Islet precursor cell (in vitro differentiated cells): Measurements from ENCODE around the gene GLP2R.

Experiments
- DNase-seq: peaks from one replicate; pipeline ENCODE4 v3.0.0-alpha.2; 2018

GLP2R gene

GRCh38 chr17:9814337-9814945 is 11.3 kb upstream of the GLP2R start:
- no peak for DNase-seq

- no peak for DNase-seq
Observed at GRCh38 chr17:9816472-9816871, 9.3 kb upstream of the GLP2R start.

GRCh38 chr17:9817086-9817485 is 8.6 kb upstream of the GLP2R start:
- DNase-seq = peak; percentile 86

GRCh38 chr17:9818760-9819159 is 7.0 kb upstream of the GLP2R start:
- no peak for DNase-seq

GRCh38 chr17:9820448-9820847 is 5.3 kb upstream of the GLP2R start:
- DNase-seq = no peak

- DNase-seq = no peak
Observed at GRCh38 chr17:9821921-9822320, 3.8 kb upstream of the GLP2R start, which contains the start of gene GSG1L2. TSS of gene GSG1L2 (minus strand) at chr17:9822079. CDS start at chr17:9822071, 8 bp downstream.

- no peak for DNase-seq
Observed at GRCh38 chr17:9824094-9824493, 1.6 kb upstream of the GLP2R start.

GRCh38 chr17:9824797-9825338 is 856 bp upstream of the GLP2R start:
- DNase-seq = no peak

GRCh38 chr17:9828296-9829295 is 2.9 kb downstream of the GLP2R start:
- peak; percentile 55 for DNase-seq

GRCh38 chr17:9829343-9829742 is 3.6 kb downstream of the GLP2R start:
- DNase-seq = no peak

- no peak for DNase-seq
Observed at GRCh38 chr17:9830711-9831110, 5.0 kb downstream of the GLP2R start.

GRCh38 chr17:9833922-9834321 is 8.2 kb downstream of the GLP2R start:
- DNase-seq = no peak

- DNase-seq = peak; percentile 43
Observed at GRCh38 chr17:9837551-9838471, 12.1 kb downstream of the GLP2R start.

- DNase-seq = peak; percentile 67
Observed at GRCh38 chr17:9839433-9839832, 13.7 kb downstream of the GLP2R start.

GRCh38 chr17:9842057-9842758 is 16.5 kb downstream of the GLP2R start:
- DNase-seq = no peak

GRCh38 chr17:9843152-9844010 is 17.7 kb downstream of the GLP2R start:
- peak; percentile 41 for DNase-seq

GRCh38 chr17:9844153-9844552 is 18.4 kb downstream of the GLP2R start:
- peak; percentile 42 for DNase-seq

- peak; percentile 24 for DNase-seq
Observed at GRCh38 chr17:9845306-9845705, 19.6 kb downstream of the GLP2R start.

- peak; percentile 5 for DNase-seq
Observed at GRCh38 chr17:9850151-9850550, 24.4 kb downstream of the GLP2R start.

GRCh38 chr17:9854255-9854654 is 28.5 kb downstream of the GLP2R start:
- DNase-seq = peak; percentile 24

- DNase-seq = no peak
Observed at GRCh38 chr17:9855036-9855435, 29.3 kb downstream of the GLP2R start.
